H1 (cell line): ENCODE results near the gene DUSP1. TPM values are rescaled to one million over a fixed set of nuclear protein-coding genes. Genes with fewer than 3 reads are reported as not detected.

Experiments
- CTCF ChIA-PET: fragments of 300-600 bp; sonication (Branson Sonifier 250); formaldehyde crosslinking; loops from one replicate; lab custom pipeline; 2021; ENCODE audit not compliant: partially characterized antibody; lab: Charles Lee
- POLR2A ChIA-PET: fragments of 300-600 bp; sonication (Branson Sonifier 250); formaldehyde crosslinking; loops from one replicate; lab custom pipeline; 2021; ENCODE audit warnings: inconsistent platforms; ENCODE audit not compliant: partially characterized antibody; lab: Charles Lee
- DNase-seq, 2 experiments: peaks; one replicate each; pipeline versions ENCODE4 v3.0.0 to v3.0.0-alpha.2; 2010 to 2022; ENCODE audit warnings: low spot score in 2 of 2, low read depth in 1 of 2, mixed read lengths in 1 of 2
- FAIRE-seq: peaks from 2 replicates; lab custom pipeline; 2011; peaks lifted over from hg19 to GRCh38; lab: Jason Lieb, UNC
- H2AFZ ChIP-seq: 2 replicates; pipeline ENCODE4 v1.8.1; 2012; ENCODE audit warnings: low read length, inconsistent platforms
- H2AK5ac ChIP-seq: 2 replicates; pipeline ENCODE4 v1.6.1; 2013; ENCODE audit warnings: low read depth, low read length
- H2BK120ac ChIP-seq: replicated peaks from 2 replicates; pipeline ENCODE3; 2013; ENCODE audit warnings: low read depth, low read length, inconsistent platforms
- H2BK12ac ChIP-seq: 2 replicates; pipeline ENCODE4 v1.6.1; 2013; ENCODE audit warnings: low read depth, low read length
- H2BK15ac ChIP-seq: 2 replicates; pipeline ENCODE4 v1.6.1; 2013; ENCODE audit warnings: low read length
- H2BK20ac ChIP-seq: 2 replicates; pipeline ENCODE4 v1.6.1; 2013; ENCODE audit warnings: low read length
- H2BK5ac ChIP-seq: 2 replicates; pipeline ENCODE4 v1.6.1; 2013; ENCODE audit warnings: low read depth, low read length
- H3K14ac ChIP-seq: 2 replicates; pipeline ENCODE4 v1.6.1; 2013; ENCODE audit warnings: inconsistent platforms; ENCODE audit not compliant: insufficient read length
- H3K18ac ChIP-seq: 2 replicates; pipeline ENCODE4 v1.6.1; 2013; ENCODE audit warnings: low read length; ENCODE audit errors: extremely low read depth
- H3K23ac ChIP-seq: 2 replicates; pipeline ENCODE4 v1.6.1; 2013; ENCODE audit warnings: inconsistent platforms; ENCODE audit not compliant: insufficient read length
- H3K23me2 ChIP-seq: 2 replicates; pipeline ENCODE4 v1.6.1; 2013; ENCODE audit warnings: low read depth, low read length
- H3K27ac ChIP-seq: 2 replicates; pipeline ENCODE4 v1.6.1; 2011; ENCODE audit warnings: low read depth, low read length, inconsistent platforms
- H3K27me3 ChIP-seq, 4 experiments: replicated peaks in 1 of 4; 1 replicate in 1 of 4; 2 replicates in 3 of 4; pipeline versions ENCODE4 v1.6.1 to v1.8.1; 2011 to 2013; ENCODE audit warnings: low read length in 3 of 4, mild to moderate bottlenecking in 3 of 4, inconsistent platforms in 2 of 4, mixed read lengths in 2 of 4, moderate library complexity in 1 of 4; ENCODE audit not compliant: control insufficient read depth in 3 of 4, insufficient read depth in 3 of 4; ENCODE audit errors: extremely low read depth in 1 of 4
- H3K36me3 ChIP-seq, 4 experiments: 2 replicates each; pipeline versions ENCODE4 v1.6.1 to v1.8.1; 2011 to 2013; ENCODE audit warnings: mild to moderate bottlenecking in 4 of 4, low read length in 3 of 4, moderate library complexity in 2 of 4, control low read depth in 1 of 4, inconsistent platforms in 1 of 4; ENCODE audit not compliant: insufficient read depth in 4 of 4, control insufficient read depth in 2 of 4
- H3K4ac ChIP-seq: replicated peaks from 2 replicates; pipeline ENCODE3; 2013; ENCODE audit warnings: low read length, low read depth, mixed read lengths, inconsistent platforms; ENCODE audit not compliant: insufficient read length
- H3K4me1 ChIP-seq, 4 experiments: replicated peaks in 1 of 4; 1 replicate in 1 of 4; 2 replicates in 3 of 4; pipeline versions ENCODE4 v1.6.1 to v1.8.1; 2011 to 2013; ENCODE audit warnings: low read length in 3 of 4, inconsistent platforms in 2 of 4, mixed read lengths in 1 of 4; ENCODE audit not compliant: insufficient read depth in 4 of 4, control insufficient read depth in 3 of 4
- H3K4me2 ChIP-seq, 2 experiments: 2 replicates each; pipeline versions ENCODE4 v1.6.1 to v1.8.1; 2011 to 2013; ENCODE audit warnings: low read depth in 2 of 2, low read length in 2 of 2, control low read depth in 1 of 2, inconsistent platforms in 1 of 2, mild to moderate bottlenecking in 1 of 2; ENCODE audit not compliant: insufficient read depth in 1 of 2
- H3K4me3 ChIP-seq, 4 experiments: fragments of 200-600, 300-600 bp in 1 of 4; sonication (generic), shearing (Covaris generic), sonication (Bioruptor Twin) in 1 of 4; 2 replicates each; pipeline versions ENCODE4 v1.5.1 to v1.8.1; 2011 to 2016; ENCODE audit warnings: low read length in 4 of 4, low read depth in 3 of 4, control low read depth in 2 of 4, inconsistent platforms in 2 of 4, mild to moderate bottlenecking in 2 of 4, mixed read lengths in 1 of 4, moderate library complexity in 1 of 4; ENCODE audit not compliant: insufficient read depth in 2 of 4; ENCODE audit errors: extremely low read depth in 1 of 4
- H3K56ac ChIP-seq: replicated peaks from 2 replicates; pipeline ENCODE3; 2013; ENCODE audit warnings: low read depth, mild to moderate bottlenecking, mixed read lengths, low read length, inconsistent platforms; ENCODE audit not compliant: insufficient read length
- H3K79me1 ChIP-seq: 2 replicates; pipeline ENCODE4 v1.6.1; 2013; ENCODE audit warnings: low read depth, low read length, control low read depth
- H3K79me2 ChIP-seq, 2 experiments: 2 replicates each; pipeline versions ENCODE4 v1.6.1 to v1.8.1; 2012 to 2013; ENCODE audit warnings: low read length in 2 of 2, mild to moderate bottlenecking in 2 of 2, inconsistent platforms in 1 of 2; ENCODE audit not compliant: insufficient read depth in 2 of 2, control insufficient read depth in 1 of 2
- H3K9ac ChIP-seq, 4 experiments: replicated peaks in 1 of 4; 1 replicate in 1 of 4; 2 replicates in 3 of 4; pipeline versions ENCODE4 v1.6.1 to v1.8.1; 2011 to 2013; ENCODE audit warnings: low read depth in 3 of 4, low read length in 3 of 4, control low read depth in 2 of 4, mild to moderate bottlenecking in 2 of 4, moderate library complexity in 2 of 4, inconsistent platforms in 1 of 4; ENCODE audit errors: extremely low read depth in 1 of 4
- H3K9me3 ChIP-seq, 2 experiments: 2 replicates each; pipeline versions ENCODE4 v1.6.1 to v1.8.1; 2012 to 2013; ENCODE audit warnings: mild to moderate bottlenecking in 2 of 2, moderate library complexity in 2 of 2, control low read depth in 1 of 2, inconsistent platforms in 1 of 2, low read depth in 1 of 2, low read length in 1 of 2, mixed read lengths in 1 of 2; ENCODE audit not compliant: insufficient read depth in 2 of 2
- H4K20me1 ChIP-seq, 2 experiments: replicated peaks in 1 of 2; 2 replicates each; pipeline versions ENCODE3 to v1.8.1; 2011 to 2013; ENCODE audit warnings: inconsistent platforms in 2 of 2, low read length in 2 of 2, mild to moderate bottlenecking in 1 of 2; ENCODE audit not compliant: insufficient read depth in 2 of 2, control insufficient read depth in 1 of 2
- H4K5ac ChIP-seq: 2 replicates; pipeline ENCODE4 v1.6.1; 2013; ENCODE audit warnings: low read length, low read depth, mixed read lengths, inconsistent platforms; ENCODE audit not compliant: insufficient read length
- H4K8ac ChIP-seq: 2 replicates; pipeline ENCODE4 v1.8.0; 2013; ENCODE audit warnings: mild to moderate bottlenecking, moderate library complexity, low read length, inconsistent platforms; ENCODE audit not compliant: insufficient read depth; ENCODE audit errors: extremely low read depth
- H4K91ac ChIP-seq: replicated peaks from 2 replicates; pipeline ENCODE3; 2013; ENCODE audit warnings: low read length, mixed read lengths, inconsistent platforms; ENCODE audit not compliant: insufficient read length
- BACH1 ChIP-seq: IDR thresholded peaks from 2 replicates; pipeline ENCODE4 v1.6.1; 2012; ENCODE audit warnings: low read length, improper control_type of control experiment
- CBX5 ChIP-seq: fragments of 300-800, 300-1000 bp; sonication (generic); IDR thresholded peaks from 2 replicates; pipeline ENCODE4 v1.7.1; 2016; ENCODE audit warnings: antibody characterized with exemption, low read length, low read depth
- HDAC6 ChIP-seq: IDR thresholded peaks from one replicate; pipeline ENCODE4 v1.7.1; 2012; ENCODE audit warnings: low read depth, mild to moderate bottlenecking, inconsistent platforms, low read length, moderate library complexity
- KDM1A ChIP-seq: fragments of 200-600, 300-600 bp; sonication (generic); IDR thresholded peaks from 2 replicates; pipeline ENCODE4 v1.7.1; 2016; ENCODE audit warnings: mild to moderate bottlenecking, low read length, borderline replicate concordance
- KDM5A ChIP-seq: fragments of 200-600 bp; IDR thresholded peaks from 2 replicates; pipeline ENCODE4 v1.7.1; 2012; ENCODE audit warnings: mild to moderate bottlenecking, low read length, inconsistent platforms, mixed read lengths
- MAFK ChIP-seq: IDR thresholded peaks from 2 replicates; pipeline ENCODE4 v1.6.1; 2012; ENCODE audit warnings: low read depth, mild to moderate bottlenecking, improper control_type of control experiment, low read length
- NANOG ChIP-seq: IDR thresholded peaks from 2 replicates; pipeline ENCODE4 v1.6.1; 2011; ENCODE audit warnings: low read length, low read depth, mild to moderate bottlenecking, inconsistent platforms; ENCODE audit not compliant: insufficient read depth, poor library complexity, severe bottlenecking
- SP1 ChIP-seq: IDR thresholded peaks from 2 replicates; pipeline ENCODE4 v1.6.1; 2011; ENCODE audit warnings: low read depth, low read length
- TAF7 ChIP-seq: optimal IDR thresholded peaks from 2 replicates; pipeline ENCODE3; 2011; ENCODE audit warnings: low read depth, mild to moderate bottlenecking, inconsistent platforms, low read length, moderate library complexity, borderline replicate concordance
- TBP ChIP-seq: IDR thresholded peaks from 2 replicates; pipeline ENCODE4 v1.6.1; 2011; ENCODE audit warnings: low read depth, low read length, improper control_type of control experiment
- TEAD4 ChIP-seq: IDR thresholded peaks from 2 replicates; pipeline ENCODE4 v1.6.1; 2012; ENCODE audit warnings: low read depth, low read length, inconsistent platforms, mixed read lengths
- WGBS, 2 experiments: shearing (Covaris generic) in 1 of 2; methylation state at CpG; one replicate each; pipeline versions ENCODE4 v1.1.6 to v1.1.7; 2013 to 2015; ENCODE audit warnings: low lambda C conversion rate in 2 of 2, mixed read lengths in 2 of 2, inconsistent platforms in 1 of 2, low coverage in 1 of 2, missing lambda C conversion rate in 1 of 2; ENCODE audit not compliant: insufficient replicate concordance in 2 of 2, insufficient coverage in 1 of 2, insufficient read length in 1 of 2; ENCODE audit errors: extremely low coverage in 1 of 2, missing lambda C conversion rate in 1 of 2; 5-methylcytosine and 5-hydroxymethylcytosine counted together
- polyA plus RNA-seq, 7 experiments: library from polyadenylated mRNA; depleted of rRNA in 3 of 7; stranded (reverse) in 5 of 7; unstranded in 2 of 7; fragments of >200 nt in 5 of 7; fragments of 200-250 nt in 2 of 7; gene quantifications; 1 replicate in 5 of 7; 2 replicates in 1 of 7; 4 replicates in 1 of 7; pipeline versions ENCODE4 v1.2.1 to v1.2.3, GENCODE V29; 2011 to 2013; ENCODE audit warnings: missing spikeins in 2 of 7, mixed read lengths in 2 of 7
- total RNA-seq: library from RNA; stranded (reverse); fragmentation: NEBNext Ultra II Directional; extraction: Animal tissue kit (Norgen Biotek cat#: 25700); gene quantifications from 2 replicates; pipeline ENCODE4 v1.2.1, GENCODE V29; 2021

DUSP1 gene
- total and polyA plus RNA-seq, 2 of the 8 experiments (the other 6 are each of a cell fraction or from before 2014, with no cell fraction given) = 6.5 to 11.7 TPM

- Histone ChIP-seq H3K9me3 (no peaks in the 10 kb centered on the region), H4K8ac (no peak overlapping the region; the same call in 1 of the 2 replicates), H3K18ac (no peak overlapping the region), H2BK15ac (no peak overlapping the region), H3K27ac (no peak overlapping the region), H2BK12ac (no peak overlapping the region), H4K20me1 (peaks cover 0 to 2% of the 10 kb centered on the region in 2 experiments), H3K4ac (no peak overlapping the region), H3K4me1 (peaks cover 0 to 6% (median under 1%) of the 10 kb centered on the region in 4 experiments; a peak in 2 of 7 replicates), H3K23ac (no peak overlapping the region), H3K4me2 (no peak overlapping the region), H3K27me3 (peaks cover 0 to 3% (median 0%) of the 10 kb centered on the region in 4 experiments; a peak in 2 of 7 replicates), H3K14ac (no peak overlapping the region), H2BK120ac (no peak overlapping the region), H4K5ac (no peak overlapping the region), H2BK20ac (no peak overlapping the region), H3K79me1 (no peaks in the 10 kb centered on the region), H2BK5ac (no peak overlapping the region), H3K79me2 (no peaks in the 10 kb centered on the region), H3K23me2 (no peaks in the 10 kb centered on the region), H3K36me3 (no peaks in the 10 kb centered on the region), H2AK5ac (no peak overlapping the region), H4K91ac (no peak overlapping the region), H3K4me3 (no peak overlapping the region), H3K9ac (no peak overlapping the region), H3K56ac (no peak overlapping the region), H2AFZ (no peak overlapping the region)
- POLR2A ChIA-PET = no interaction called here
- DNase-seq (no peak), FAIRE-seq (no peak)
- no peak for TF ChIP-seq KDM1A
- no peak for TF ChIP-seq NANOG
- TF ChIP-seq HDAC6 = no peak
- no peak for TF ChIP-seq SP1
- no peak for TF ChIP-seq CBX5
- TF ChIP-seq BACH1 = no peak
- no peak for TF ChIP-seq TEAD4
- TF ChIP-seq TAF7 = no peak
- no peak for TF ChIP-seq KDM5A
- TF ChIP-seq MAFK = no peak
- TF ChIP-seq TBP = no peak
- CTCF ChIA-PET = interaction anchor here (0.8 to 3.0 kb wide), 9 partner anchors 8 to 208 kb away, joined by 3 to 19 read pairs (median 3); no protein-coding TSS in a partner anchor
- 90% methylated on average over 10 of the region's 10 CpGs; no CpG with 5 or more reads in 1 of the 2 experiments for WGBS, 2 experiments
Measured at GRCh38 chr5:172725273-172725672, 45.7 kb downstream of the DUSP1 start.
